ENCODE measurements around the gene MOGAT2.
A peak's percentile ranks its signal among the peaks of the same experiment; 100 is the strongest.

Gene MOGAT2

DNA sequence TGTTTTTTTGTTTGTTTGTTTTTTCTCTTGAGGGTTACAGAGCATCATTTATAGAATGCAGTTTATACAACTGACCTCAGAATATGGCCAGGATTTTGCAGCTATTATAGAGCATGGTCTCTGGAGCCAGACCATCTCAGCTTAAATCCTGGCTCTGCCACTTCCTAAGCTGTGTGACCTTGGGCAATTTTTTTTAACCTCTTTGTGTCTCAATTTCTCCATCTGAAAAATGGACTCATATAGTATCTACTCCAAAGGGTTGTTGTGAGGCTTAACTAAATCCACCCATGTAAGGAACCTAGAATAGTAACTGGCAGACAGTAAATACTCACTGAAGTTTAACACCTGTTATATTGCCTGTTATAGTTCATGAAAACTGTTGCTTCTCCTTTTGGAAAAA, 42.6 kb downstream of the MOGAT2 start:
- no peak for DNase-seq

DNA sequence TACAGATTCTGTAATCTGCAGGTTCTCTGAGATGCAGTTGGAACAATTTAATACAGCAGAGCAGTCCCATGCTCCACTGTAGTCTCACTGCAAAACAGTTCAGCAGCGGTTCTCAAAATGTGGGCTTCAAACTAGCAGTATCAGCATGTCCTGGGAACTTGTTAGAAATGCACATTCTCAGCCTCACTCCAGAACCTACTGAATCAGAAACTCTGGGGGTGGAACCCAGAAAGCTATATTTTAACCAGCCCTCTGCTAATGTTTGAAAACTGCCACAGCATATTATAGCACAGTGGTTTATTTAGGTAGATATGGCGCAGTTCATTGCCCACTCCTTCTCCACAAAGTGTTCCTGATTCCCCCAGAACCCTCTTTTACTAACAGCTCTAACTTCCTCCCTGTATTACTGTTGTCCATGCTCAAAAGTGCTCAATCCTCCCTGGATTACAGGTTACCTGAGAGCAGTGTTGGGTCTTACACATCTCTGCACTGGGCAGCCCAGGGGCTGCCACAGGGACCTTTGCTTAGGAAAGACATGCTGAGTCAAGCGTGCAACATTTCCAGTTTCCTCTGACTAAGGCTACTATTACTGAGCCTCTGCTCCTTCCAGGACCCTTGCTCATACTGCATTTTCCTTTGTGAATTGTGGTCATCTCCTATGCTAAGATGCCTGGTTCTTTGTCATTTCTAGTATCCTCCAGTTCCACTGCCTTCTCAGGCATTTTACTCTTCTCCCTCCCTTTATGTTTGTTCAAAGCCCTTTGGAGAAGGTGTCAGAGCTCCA, 43.3 kb downstream of the MOGAT2 start:
- no peak for DNase-seq

DNA sequence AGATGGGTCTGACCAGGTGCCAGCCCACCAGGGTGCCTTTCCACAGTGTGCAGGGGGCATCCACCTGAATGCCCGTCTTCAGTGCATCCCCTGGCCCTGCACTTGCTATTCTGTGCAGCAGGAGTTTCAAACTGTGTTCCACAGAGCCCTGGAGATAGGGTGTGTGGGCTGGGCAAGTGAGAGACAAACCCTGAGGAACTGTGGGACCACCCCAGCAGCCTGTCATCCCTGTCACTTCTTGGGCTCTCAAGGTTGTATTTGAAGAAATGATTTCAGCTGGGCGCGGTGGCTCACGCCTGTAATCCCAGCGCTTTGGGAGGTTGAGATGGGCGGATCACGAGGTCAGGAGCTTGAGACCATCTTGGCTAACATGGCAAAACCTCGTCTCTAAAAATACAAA, 44.5 kb downstream of the MOGAT2 start:
- no peak for DNase-seq

DNA sequence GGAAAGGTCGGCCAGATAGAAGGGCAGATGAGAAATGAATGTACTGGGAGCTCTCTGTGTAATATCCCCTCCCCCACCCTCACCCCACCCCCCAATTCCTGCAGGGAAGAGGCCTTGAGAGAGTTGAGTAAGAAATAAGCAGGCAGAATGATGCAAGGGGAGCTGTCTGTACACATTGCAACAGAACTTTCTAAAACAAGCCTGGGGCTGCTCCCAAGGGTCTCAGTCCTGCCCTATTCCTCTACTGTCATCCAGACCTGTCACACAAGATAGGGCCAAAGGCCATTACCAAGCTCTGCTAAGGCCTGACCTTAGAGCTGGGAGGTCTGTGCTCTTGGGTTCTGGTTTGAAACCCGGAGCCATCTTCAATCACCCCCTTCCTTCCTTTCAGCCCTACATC, 45.2 kb downstream of the MOGAT2 start:
- no peak for DNase-seq

DNA sequence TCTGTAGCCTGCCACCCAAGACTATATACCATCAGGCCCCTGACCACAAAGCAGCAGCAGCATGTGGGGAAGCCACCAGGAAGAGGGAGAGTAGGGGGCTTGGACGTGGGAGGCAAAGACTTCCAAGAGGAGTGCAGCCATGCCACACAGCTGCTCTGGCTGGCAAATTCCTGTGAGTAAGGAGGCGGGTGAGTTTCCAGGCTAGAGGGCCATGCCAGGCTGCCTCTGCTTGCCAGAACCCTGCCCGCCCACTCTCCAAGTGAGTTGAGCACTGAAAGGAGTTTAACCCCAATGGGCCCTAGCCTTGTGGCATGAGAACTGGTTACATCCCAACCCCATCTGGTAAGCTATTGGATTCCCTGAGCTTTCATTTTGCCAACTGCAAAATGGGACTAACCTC, 46.2 kb downstream of the MOGAT2 start:
- no peak for DNase-seq

DNA sequence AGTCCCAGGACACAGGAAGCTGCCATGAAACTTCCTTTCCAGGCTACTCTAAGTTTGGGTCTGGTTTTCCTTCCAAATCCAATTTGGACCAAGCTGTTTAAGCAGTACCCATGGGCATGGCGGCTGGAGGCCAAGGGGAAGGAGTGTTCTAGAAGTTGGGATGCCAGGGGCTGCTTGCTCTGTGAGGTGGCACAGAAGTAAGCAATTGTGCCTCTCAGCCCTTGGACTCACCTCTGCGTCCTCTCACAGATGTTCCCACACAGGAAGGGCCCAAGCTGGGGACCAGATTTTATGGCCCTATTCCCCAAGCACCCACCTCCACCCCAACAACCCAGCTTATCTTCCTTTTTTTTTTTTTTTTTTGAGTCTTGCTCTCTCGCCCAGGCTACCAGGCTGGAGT, 47.5 kb downstream of the MOGAT2 start:
- no peak for DNase-seq

DNA sequence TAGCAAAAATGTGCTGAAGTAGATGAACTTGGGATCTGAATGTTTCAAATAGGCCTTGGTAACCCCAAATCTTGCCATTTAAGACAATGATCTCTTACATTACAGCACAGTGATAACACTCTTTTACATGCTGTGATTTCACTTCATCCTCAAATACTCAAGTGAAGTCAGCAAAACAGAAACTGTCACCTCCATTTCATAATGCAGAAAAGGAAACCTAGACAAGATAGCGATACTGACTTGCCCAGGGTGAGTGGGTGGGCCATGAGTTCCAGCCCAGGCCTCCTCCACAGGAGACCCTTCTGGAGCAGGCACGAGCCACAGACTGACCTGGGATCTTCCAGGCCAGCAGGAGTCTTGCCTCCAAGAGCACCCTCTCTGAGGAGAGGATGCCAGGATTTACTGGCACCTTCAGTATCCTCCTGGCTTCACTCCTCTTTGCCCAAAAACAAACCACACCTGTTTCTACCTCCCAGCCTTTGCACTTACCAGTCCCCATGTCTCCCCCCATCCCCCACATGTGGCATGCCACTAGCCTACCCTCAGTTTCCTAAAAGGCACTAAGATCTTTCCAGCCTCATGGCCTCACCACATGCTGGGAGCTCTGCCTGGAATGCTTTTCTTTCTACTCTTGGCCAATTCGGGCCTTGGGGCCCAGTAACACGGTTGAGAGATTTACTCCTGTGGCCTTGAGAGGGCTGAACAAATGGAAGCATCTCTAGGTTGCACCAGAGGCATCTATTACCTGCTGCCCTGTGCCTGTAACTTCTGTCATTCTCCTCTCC, 49.0 kb downstream of the MOGAT2 start:
- DNase-seq, result no peak

DNA sequence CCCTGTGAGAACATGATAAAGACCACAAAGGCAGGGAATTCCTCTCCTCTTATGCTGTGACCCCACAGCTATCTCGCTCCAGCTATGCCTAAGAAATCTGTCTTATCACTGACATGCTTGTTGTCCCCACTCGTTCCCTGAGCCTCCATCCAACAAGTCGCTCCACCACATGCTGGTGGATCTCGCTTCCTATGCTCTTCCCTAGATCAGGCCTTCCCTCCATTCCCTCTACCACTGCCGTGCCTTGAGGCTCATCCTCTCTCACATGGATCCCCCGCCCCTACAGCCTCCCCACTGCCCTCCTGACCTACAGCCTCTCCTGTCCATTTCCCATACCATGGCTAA, 49.6 kb downstream of the MOGAT2 start:
- DNase-seq, result no peak

DNA sequence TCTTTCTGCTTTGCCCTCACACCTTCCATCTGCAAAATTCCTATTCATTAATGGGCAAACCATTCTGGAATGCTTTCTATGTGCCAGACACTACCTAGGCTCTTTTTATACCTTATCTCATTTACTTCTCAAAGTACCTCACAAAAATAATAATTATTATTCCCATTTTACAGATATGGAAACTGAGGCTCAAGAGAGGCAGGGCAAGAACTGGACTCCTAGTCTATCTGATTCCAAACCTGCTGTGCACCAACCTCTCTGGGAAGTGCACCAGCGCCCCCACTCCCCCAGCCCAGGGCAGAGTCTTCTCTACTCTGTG, 50.1 kb downstream of the MOGAT2 start:
- no peak for DNase-seq

DNA sequence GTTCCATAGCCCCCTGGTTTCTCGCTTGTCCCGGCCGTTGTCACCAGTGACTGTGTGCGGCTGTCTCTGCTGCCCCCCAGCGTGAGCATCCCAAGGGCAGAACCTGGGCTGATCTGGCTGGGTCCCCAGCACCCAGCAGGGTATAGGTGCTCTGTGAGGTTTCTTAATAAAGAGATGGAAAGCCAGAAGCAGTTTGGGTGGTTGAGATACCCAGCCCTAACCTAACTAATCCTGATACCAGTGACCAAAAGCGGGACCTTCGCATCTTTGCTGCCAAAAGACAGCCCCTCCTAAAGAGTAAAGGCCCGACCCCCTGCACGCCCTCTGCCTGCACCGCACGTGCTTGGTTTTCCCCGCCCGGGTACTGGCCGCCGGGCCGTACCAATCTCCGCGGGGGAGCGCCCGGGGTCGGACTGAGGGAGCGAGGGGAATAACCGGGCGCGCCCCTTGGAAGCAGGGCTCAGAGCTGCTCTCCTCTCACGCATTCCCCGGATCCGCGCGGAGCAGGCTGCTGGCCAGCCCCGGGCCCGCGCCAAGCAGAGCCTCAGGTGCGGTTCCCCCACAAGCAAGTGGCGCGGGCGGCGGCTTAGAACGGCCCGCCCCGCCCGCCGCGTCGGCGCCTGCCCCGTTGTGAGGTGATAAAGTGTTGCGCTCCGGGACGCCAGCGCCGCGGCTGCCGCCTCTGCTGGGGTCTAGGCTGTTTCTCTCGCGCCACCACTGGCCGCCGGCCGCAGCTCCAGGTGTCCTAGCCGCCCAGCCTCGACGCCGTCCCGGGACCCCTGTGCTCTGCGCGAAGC, 50.7 kb downstream of the MOGAT2 start, which contains the start of gene DGAT2:
Gene DGAT2, plus strand, starts transcription at position 667 of the 797 bp plus-strand sequence. CDS start 214 bp downstream, outside the sequence.
- DNase-seq, result peak; percentile 91

DNA sequence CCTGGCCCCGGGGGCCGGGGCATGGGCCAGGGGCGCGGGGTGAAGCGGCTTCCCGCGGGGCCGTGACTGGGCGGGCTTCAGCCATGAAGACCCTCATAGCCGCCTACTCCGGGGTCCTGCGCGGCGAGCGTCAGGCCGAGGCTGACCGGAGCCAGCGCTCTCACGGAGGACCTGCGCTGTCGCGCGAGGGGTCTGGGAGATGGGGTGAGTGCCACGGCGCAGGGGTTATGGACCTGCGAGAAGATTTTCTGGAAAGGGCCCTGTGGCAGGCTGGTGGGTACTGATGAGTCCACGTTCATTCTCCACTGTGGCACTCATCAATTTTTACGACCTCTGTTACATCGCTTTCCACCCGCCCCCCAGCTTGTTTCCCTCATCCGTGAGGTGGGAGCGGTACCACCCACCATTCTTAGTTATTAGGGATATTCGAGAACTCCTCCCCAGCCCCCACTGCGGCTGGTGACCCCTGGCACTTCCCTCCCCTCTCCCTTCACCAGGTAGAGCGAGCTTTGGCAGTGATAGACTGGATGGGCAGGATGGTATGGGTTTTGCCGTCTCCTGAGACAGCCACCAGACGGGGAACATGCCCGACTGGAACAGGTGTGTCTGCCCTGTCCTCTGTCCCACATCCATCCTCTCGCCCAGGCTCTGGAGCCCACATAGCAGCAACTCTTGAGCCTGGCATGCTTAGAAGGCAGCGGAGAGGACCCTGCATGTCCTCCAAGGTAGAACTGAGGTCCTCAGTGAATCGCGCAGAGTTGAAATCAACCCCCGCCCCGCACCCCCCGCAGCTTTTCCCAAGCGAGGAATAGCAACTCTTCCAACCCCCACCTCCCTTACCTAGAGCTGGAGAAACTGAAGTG, 51.5 kb downstream of the MOGAT2 start:
- peak; percentile 64 for DNase-seq

DNA sequence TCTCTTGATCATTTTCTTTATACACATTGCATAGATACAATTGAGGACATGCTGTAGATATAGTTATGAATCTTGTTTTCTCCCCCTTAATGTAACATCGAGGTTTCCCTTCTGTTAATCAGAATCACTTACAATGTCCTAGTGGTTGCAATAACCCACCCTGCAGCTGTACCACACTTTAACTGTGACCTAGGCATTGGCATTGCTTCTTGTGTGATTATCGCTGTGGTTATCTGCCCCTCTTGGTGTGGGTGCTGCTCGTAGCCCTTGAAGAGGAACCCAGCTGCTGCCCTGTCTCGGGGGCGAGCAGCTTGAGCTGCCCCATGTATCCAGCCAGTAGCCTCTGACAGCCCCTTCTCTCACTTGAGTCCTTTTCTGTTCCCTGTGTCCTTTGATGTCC, 52.5 kb downstream of the MOGAT2 start:
- no peak for DNase-seq

DNA sequence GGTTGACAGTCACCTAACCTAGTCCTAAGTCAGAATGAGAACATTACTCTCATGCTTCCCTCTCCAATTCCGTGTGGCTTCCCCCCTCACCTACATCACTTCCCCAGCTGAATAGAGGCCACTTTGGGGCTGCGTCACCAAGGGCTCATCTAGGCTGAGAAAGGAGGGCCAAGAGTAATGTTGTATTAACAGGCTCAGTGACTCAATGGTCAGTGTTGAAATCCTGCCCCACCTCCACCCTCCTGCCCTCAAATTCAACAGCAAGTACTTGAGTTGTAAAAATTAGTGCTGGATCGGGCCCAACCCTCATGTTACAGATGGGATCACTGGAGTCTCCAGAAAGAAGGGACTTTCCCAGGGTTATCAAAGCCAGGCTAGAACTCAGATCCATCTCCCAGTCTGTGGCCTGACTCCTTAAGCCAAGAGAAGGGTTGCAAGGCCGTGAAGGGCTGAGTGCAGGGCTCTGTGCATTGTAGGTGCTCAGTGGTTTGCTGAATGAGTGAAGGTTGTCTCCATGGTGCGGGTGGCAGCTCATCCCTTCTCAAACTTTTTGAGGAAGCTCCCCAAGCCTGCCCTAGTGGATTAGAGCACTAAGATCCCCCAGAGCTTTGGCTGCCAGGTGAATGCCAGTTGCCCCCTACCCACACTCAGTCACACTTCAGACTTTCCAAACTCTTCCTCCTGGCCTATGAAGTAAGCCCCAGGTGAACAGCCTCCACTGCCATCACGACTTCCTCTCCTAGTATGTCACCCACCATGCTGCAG, 54.2 kb downstream of the MOGAT2 start:
- DNase-seq, result no peak

DNA sequence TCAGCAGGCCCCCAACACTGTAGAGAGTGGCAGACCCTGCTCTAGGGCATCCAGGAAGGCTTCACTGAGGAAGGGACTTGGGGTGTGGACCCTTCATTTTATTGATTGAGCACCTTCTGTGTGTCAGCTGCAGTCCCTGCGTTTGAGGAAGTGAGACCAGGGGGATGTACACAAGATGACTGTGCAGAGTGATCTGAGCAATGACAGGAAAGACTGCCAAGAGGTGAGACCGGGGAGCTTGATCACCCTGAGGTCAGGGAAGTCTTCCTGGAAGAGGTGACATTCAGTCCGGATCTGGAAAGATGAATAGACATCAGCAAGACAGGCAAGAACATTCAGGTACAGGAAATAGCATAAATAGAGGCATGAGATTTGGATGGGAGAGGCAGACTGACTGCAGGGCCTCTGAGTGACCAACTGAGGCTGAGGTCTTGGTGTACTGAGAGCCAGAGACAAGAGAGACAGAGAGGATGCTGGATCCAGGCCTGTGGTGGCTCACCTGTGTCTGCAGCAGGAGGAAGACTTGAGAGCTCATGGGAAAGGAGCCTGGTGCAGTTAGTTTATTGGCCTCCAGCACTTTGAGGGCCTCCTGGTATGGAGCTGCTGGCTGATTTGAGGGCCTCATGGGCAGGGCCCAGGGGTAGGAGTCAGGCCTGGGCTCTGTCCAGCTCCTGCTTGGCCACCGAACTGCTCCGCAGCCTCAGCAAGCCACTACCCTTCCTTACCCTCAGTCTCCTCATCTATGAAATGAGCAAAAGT, 56.1 kb downstream of the MOGAT2 start:
- no peak for DNase-seq

DNA sequence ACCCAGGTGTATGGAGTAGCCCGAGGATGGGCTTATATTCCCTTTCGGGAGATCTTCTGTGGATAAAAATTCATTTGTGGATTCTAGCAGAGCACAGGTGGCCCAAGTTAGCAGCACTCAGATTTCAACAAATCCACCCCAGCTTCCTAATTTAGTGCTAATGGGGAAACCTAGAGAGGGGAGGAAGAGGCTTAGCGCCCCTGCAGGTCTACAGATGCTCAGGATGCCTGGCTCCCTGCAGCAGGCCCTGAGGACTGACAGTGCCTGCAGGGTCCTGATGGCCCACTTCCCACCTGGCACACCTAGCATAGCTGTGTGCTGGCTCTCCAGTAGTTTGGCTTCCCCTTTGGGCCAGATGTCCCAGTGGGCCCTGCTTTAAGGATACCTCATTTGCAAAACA, 57.4 kb downstream of the MOGAT2 start:
- DNase-seq, result no peak

DNA sequence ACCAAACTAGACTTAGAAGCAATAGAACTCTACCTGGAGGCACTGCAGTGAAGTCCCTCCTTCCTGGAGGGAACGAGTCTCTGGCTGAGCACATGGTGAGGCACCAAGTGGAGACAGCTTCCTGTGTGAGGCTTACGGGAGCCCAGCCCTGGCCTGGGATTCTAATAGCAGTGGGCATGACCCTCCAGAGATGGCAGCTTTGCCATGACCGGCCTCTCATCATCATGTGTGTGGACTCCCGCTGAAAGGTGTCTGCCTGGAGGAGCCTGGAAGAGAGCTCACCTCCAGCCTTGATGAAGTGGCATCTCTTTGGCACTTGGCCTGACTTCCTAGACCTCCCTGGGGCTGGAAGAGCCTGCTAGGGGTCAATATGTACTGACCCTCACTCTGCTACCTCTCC, 58.9 kb downstream of the MOGAT2 start:
- no peak for DNase-seq

DNA sequence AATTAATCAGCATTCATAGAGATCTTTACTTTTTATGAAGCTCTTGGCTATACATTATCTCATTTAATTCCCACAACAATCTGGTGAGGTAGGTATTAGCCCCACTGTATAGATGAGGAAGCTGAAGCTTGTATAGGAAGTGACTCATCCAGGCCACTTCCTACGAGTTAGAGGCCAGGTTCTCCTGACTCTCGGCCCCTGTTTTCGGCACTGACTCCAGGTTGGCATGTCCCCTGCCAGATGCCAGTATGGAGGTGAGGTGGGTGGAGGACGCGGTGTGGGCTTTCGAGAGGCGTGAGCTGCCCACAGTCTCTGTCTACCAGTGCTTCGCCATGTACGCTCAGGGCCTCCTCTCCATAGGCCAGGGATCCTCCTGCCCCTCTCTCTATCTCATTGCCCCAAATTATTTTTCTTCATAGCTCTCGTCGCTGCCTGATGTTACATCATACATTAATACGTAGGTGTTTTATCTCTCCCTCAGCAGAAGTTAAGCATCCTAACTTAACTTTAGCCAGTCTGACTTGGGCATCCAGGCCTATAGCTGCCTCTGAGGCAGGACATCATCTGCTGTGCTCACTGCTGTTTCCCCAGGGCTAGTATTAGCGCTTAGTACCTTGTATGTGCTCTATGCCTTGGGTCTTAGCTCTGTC, 59.9 kb downstream of the MOGAT2 start:
- no peak for DNase-seq

DNA sequence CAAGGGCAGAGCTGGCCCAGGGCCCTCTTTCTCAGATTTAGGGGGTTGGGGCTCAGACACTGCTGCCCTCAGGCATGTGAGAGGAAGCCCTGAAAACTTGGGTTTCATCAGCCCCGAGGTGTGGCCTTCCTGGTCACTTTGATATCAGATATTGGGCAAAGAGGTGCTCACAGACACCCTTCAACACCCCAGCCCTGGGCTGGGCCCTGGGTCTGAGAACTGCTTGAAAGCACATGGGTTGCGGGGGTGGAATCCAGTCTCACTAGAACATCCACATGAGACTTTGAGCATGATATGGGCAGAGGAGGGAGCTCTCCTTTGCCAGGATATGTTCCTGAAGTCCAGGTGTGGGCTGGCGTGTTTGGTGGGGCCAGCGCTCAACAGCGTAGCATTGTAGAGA, 61.3 kb downstream of the MOGAT2 start:
- no peak for DNase-seq

DNA sequence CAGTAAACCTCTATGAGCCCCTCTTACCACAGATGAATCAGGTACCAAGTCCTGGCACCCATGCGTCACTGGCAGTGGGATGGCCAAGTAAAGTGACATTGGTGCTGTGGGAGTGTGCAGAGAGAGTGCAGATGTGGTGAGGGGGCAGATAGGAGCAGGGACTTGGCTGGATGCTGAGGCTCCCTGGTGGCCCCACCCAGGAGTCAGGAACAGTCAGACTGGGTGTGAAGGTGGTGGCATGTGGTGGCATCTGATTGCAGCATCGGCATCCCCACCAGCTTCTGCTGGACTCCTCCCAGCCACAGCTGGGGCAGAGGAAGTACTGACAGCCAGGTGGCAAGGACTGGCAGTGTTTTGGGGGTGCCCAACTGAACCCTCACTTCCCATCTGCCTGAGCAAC, 62.3 kb downstream of the MOGAT2 start:
- no peak for DNase-seq

DNA sequence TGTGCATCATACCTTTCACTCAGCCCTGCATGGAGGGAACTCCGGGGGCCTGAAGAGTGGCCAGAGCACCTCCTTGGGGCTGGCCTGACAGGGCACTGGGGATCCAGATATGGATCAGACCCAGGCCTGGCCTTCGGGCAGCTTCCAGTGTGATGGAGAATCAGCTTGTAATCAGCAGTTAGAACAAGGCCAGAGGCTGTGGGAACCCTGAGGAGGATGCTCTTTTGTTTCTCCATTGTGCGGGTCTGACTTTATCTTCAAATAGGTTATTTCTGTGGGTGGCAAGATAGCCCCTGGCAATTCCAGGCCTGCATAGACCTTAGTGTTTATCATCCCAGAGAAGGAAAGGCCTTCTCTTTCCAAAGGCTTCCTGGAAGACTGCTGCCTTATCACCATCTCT, 63.2 kb downstream of the MOGAT2 start:
- no peak for DNase-seq

DNA sequence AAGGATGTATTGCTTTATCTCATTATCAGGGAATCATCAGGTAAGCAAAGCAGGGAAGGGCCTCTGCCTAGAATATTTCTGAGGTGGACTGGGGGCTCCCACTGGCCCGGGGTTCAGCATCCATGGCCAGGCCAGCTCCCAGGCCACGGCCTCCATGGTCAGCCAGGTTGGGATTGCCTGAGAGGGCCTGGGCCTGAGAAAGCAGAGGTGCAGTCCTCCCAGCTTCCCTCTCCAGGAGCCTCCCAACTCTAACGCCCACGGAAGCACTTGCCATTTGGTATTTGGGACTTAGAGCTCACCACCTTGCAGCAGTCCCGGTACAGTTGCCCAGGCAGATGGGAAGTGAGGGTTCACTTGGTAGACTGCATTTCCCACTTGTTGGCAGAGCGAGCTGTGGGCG, 63.7 kb downstream of the MOGAT2 start:
- DNase-seq, result no peak

All from activated CD8-positive, alpha-beta memory T cell treated with anti-CD3 and anti-CD28 coated beads for 24 hours (primary cell).